DND-41 (cell line): ENCODE results near the gene ADK.

Experiments used
- EZH2 ChIP-seq: IDR thresholded peaks from 3 replicates; pipeline ENCODE4 v1.6.1; 2012; ENCODE audit warnings: borderline replicate concordance, low read depth, mild to moderate bottlenecking, moderate library complexity, low read length, inconsistent platforms; ENCODE audit not compliant: severe bottlenecking
- TF ChIP-seq, protein P1 (sequence below): IDR thresholded peaks from 2 replicates; pipeline ENCODE4 v1.5.1; 2012; ENCODE audit warnings: borderline replicate concordance, low read length, moderate library complexity, mild to moderate bottlenecking; ENCODE audit not compliant: poor library complexity, severe bottlenecking; ENCODE audit errors: extremely low read depth

DNA sequence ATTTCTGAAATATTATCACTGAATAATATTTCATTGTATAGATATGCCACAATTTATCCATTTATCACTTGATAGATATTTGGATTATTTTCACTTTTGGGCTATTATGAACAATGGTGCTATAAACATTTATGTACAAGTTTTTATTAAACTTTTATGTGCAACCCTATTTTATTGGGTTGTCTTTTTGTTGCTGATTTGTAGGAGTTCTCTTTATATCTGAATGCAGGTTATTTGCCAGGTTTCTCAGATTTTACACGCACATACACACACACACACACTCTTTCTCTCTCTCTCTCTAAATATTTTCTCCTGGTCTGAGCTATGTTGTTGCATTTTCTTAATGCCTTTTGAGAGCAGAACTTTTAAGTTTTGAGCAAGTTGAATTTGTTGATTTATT is 36.2 kb downstream of the ADK start:
- TF ChIP-seq, protein P1, sequence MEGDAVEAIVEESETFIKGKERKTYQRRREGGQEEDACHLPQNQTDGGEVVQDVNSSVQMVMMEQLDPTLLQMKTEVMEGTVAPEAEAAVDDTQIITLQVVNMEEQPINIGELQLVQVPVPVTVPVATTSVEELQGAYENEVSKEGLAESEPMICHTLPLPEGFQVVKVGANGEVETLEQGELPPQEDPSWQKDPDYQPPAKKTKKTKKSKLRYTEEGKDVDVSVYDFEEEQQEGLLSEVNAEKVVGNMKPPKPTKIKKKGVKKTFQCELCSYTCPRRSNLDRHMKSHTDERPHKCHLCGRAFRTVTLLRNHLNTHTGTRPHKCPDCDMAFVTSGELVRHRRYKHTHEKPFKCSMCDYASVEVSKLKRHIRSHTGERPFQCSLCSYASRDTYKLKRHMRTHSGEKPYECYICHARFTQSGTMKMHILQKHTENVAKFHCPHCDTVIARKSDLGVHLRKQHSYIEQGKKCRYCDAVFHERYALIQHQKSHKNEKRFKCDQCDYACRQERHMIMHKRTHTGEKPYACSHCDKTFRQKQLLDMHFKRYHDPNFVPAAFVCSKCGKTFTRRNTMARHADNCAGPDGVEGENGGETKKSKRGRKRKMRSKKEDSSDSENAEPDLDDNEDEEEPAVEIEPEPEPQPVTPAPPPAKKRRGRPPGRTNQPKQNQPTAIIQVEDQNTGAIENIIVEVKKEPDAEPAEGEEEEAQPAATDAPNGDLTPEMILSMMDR, result no peak
- TF ChIP-seq EZH2, result no peak
